Neural cell (in vitro differentiated cells): ENCODE data around the gene MLPH. TPM values are rescaled to one million over a fixed set of nuclear protein-coding genes. Genes with fewer than 3 reads are reported as not detected.

Experiments used
- H2AFZ ChIP-seq: fragments of 200-600, 300-800 bp; sonication (generic), shearing (Covaris generic); 2 replicates; pipeline ENCODE4 v1.6.0; 2014; ENCODE audit warnings: low read depth, mild to moderate bottlenecking, antibody characterized with exemption, low read length, moderate library complexity
- H3F3A ChIP-seq: fragments of 200-600 bp; shearing (Covaris generic); 2 replicates; pipeline ENCODE4 v1.6.1; 2016; ENCODE audit warnings: mild to moderate bottlenecking, moderate library complexity, mixed read lengths, antibody characterized with exemption, low read length; ENCODE audit not compliant: insufficient read depth, poor library complexity, severe bottlenecking
- H3K27ac ChIP-seq: fragments of 200-600, 300-800 bp; sonication (generic), shearing (Covaris generic); 2 replicates; pipeline ENCODE4 v1.5.1; 2014; ENCODE audit warnings: mild to moderate bottlenecking, low read length, moderate library complexity
- H3K27me3 ChIP-seq: fragments of 300-800, 200-600 bp; sonication (generic), shearing (Covaris generic); 2 replicates; pipeline ENCODE4 v1.6.0; 2014; ENCODE audit warnings: mild to moderate bottlenecking, low read depth, low read length, moderate library complexity; ENCODE audit not compliant: insufficient read depth
- H3K36me3 ChIP-seq: fragments of 300-800, 200-600 bp; sonication (generic), shearing (Covaris generic); 2 replicates; pipeline ENCODE4 v1.5.1; 2014; ENCODE audit warnings: mild to moderate bottlenecking, antibody characterized with exemption, low read length, moderate library complexity; ENCODE audit not compliant: insufficient read depth
- H3K4me2 ChIP-seq: fragments of 300-800, 200-600 bp; sonication (generic), shearing (Covaris generic); 2 replicates; pipeline ENCODE4 v1.6.0; 2014; ENCODE audit warnings: mild to moderate bottlenecking, low read length
- H3K4me3 ChIP-seq: fragments of 300-800, 200-600 bp; sonication (generic), shearing (Covaris generic); 2 replicates; pipeline ENCODE4 v1.5.1; 2014; ENCODE audit warnings: mild to moderate bottlenecking, low read length, moderate library complexity
- H3K79me2 ChIP-seq: fragments of 200-600 bp; shearing (Covaris generic); replicated peaks from 2 replicates; pipeline ENCODE4 v1.6.0; 2014; ENCODE audit warnings: mild to moderate bottlenecking, low read length, moderate library complexity; ENCODE audit not compliant: insufficient read depth
- H3K9ac ChIP-seq: fragments of 300-800, 200-600 bp; sonication (generic), shearing (Covaris generic); 2 replicates; pipeline ENCODE4 v1.6.1; 2016; ENCODE audit warnings: mild to moderate bottlenecking, low read length, mixed read lengths
- H3K9me2 ChIP-seq: fragments of 200-600 bp; shearing (Covaris generic); 2 replicates; pipeline ENCODE4 v1.6.1; 2016; ENCODE audit warnings: mild to moderate bottlenecking, low read length, mixed read lengths; ENCODE audit not compliant: insufficient read depth
- H3K9me3 ChIP-seq: fragments of 200-600, 300-800 bp; sonication (generic), shearing (Covaris generic); 2 replicates; pipeline ENCODE4 v1.6.1; 2016; ENCODE audit warnings: mild to moderate bottlenecking, mixed run types, low read length, moderate library complexity, mixed read lengths
- H4K20me1 ChIP-seq: fragments of 200-600 bp; shearing (Covaris generic); 2 replicates; pipeline ENCODE4 v1.6.1; 2016; ENCODE audit warnings: mild to moderate bottlenecking, mixed run types; ENCODE audit not compliant: insufficient read depth
- EP300 ChIP-seq: fragments of 450-650 bp; conservative IDR thresholded peaks from 2 replicates; pipeline ENCODE4 v1.6.1; 2014; ENCODE audit warnings: antibody characterized with exemption, mild to moderate bottlenecking, moderate library complexity; ENCODE audit not compliant: poor library complexity, severe bottlenecking
- EZH2 ChIP-seq: fragments of 200-600, 300-800 bp; shearing (Covaris generic), sonication (generic); IDR thresholded peaks from 2 replicates; pipeline ENCODE4 v1.6.1; 2014; ENCODE audit warnings: antibody characterized with exemption, low read length, borderline replicate concordance, mild to moderate bottlenecking; ENCODE audit not compliant: insufficient read depth, poor library complexity, severe bottlenecking
- MXI1 ChIP-seq: fragments of 450-650 bp; conservative IDR thresholded peaks from 2 replicates; pipeline ENCODE4 v1.6.1; 2014; ENCODE audit warnings: antibody characterized with exemption, mild to moderate bottlenecking; ENCODE audit not compliant: poor library complexity, severe bottlenecking
- POLR2AphosphoS5 ChIP-seq: IDR thresholded peaks from 2 replicates; pipeline ENCODE4 v1.6.1; 2012
- RAD21 ChIP-seq: fragments of 450-650 bp; conservative IDR thresholded peaks from 2 replicates; pipeline ENCODE4 v1.6.1; 2014; ENCODE audit warnings: antibody characterized with exemption, mild to moderate bottlenecking, moderate library complexity
- SMC3 ChIP-seq: fragments of 450-650 bp; conservative IDR thresholded peaks from 2 replicates; pipeline ENCODE4 v1.6.1; 2014; ENCODE audit warnings: antibody characterized with exemption, mild to moderate bottlenecking, moderate library complexity; ENCODE audit not compliant: poor library complexity
- TAF1 ChIP-seq: IDR thresholded peaks from 2 replicates; pipeline ENCODE4 v1.6.1; 2012; ENCODE audit warnings: low read depth
- polyA plus RNA-seq: library from polyadenylated mRNA; depleted of rRNA; stranded (reverse); fragments of >200 nt; gene quantifications from 2 replicates; pipeline ENCODE4 v1.2.3, GENCODE V29; 2014
- TF ChIP-seq, protein P1 (sequence below): fragments of 450-650 bp; IDR thresholded peaks from 2 replicates; pipeline ENCODE4 v1.5.1; 2014; ENCODE audit warnings: antibody characterized with exemption, mild to moderate bottlenecking, moderate library complexity; ENCODE audit not compliant: poor library complexity, severe bottlenecking
- TF ChIP-seq, protein P2 (sequence below): IDR thresholded peaks from 2 replicates; pipeline ENCODE4 v1.6.1; 2012; ENCODE audit warnings: borderline replicate concordance

Gene MLPH
- polyA plus RNA-seq, 1 donor from 2014 or later = not detected

DNA sequence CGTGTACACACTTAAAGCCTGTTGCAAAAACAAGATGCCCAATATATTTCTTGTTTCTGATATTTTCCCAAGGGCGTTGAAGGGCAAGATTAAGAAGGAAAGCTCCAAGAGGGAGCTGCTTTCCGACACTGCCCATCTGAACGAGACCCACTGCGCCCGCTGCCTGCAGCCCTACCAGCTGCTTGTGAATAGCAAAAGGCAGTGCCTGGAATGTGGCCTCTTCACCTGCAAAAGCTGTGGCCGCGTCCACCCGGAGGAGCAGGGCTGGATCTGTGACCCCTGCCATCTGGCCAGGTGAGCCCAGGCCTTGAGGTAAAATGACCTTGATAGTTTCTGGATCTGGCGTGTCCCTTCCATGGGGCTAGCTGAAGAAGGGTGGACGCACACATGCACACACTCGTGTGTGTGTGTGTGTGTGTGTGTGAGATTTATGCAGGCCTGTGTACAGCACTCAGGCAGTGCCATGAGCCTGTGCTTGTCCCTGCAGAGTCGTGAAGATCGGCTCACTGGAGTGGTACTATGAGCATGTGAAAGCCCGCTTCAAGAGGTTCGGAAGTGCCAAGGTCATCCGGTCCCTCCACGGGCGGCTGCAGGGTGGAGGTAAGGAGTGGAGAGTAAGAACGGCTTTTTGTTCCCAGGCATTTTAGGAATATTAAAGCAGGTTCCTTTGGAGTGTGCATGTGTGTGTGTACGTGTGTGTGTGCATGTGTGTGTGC is 23.6 kb downstream of the MLPH start:
- no peaks in the 10 kb centered on the region for H3F3A ChIP-seq
- H2AFZ ChIP-seq = no peak overlapping the region
- TF ChIP-seq EP300 (no peak), TAF1 (no peak), SMC3 (no peak)
- TF ChIP-seq, protein P1, sequence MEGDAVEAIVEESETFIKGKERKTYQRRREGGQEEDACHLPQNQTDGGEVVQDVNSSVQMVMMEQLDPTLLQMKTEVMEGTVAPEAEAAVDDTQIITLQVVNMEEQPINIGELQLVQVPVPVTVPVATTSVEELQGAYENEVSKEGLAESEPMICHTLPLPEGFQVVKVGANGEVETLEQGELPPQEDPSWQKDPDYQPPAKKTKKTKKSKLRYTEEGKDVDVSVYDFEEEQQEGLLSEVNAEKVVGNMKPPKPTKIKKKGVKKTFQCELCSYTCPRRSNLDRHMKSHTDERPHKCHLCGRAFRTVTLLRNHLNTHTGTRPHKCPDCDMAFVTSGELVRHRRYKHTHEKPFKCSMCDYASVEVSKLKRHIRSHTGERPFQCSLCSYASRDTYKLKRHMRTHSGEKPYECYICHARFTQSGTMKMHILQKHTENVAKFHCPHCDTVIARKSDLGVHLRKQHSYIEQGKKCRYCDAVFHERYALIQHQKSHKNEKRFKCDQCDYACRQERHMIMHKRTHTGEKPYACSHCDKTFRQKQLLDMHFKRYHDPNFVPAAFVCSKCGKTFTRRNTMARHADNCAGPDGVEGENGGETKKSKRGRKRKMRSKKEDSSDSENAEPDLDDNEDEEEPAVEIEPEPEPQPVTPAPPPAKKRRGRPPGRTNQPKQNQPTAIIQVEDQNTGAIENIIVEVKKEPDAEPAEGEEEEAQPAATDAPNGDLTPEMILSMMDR = no peak
- no peaks in the 10 kb centered on the region for H3K9me3 ChIP-seq
- H3K27ac ChIP-seq = no peak overlapping the region
- no peaks in the 10 kb centered on the region for H3K9me2 ChIP-seq
- H3K4me2 ChIP-seq = no peak overlapping the region
- no peak overlapping the region for H3K4me3 ChIP-seq
- H3K36me3 ChIP-seq = no peaks in the 10 kb centered on the region
- no peak overlapping the region for H3K9ac ChIP-seq
- H3K79me2 ChIP-seq = no peaks in the 10 kb centered on the region
- H3K27me3 ChIP-seq = no peaks in the 10 kb centered on the region
- no peaks in the 10 kb centered on the region for H4K20me1 ChIP-seq

DNA sequence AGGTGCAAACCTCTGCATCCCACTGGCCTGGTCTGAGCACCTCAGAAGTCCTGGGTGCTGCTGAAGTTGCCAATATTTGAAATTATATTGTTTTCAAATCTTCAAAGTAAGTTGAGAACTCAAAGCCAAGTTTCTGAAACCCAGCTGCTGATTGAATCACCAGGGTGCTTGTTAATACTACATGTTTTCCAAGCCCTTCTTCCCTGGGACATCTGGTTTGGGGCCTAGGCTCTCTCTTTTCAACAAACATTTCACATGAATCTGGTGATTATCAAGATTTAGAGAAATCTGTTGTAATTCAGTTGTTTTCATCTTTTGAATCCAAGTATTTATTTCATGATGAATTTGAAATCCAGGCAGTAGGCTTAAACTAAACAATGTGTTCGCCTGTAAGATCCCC is 24.4 kb downstream of the MLPH start:
- H4K20me1 ChIP-seq = no peaks in the 10 kb centered on the region
- no peaks in the 10 kb centered on the region for H3K79me2 ChIP-seq
- H3K27ac ChIP-seq = no peak overlapping the region
- H3F3A ChIP-seq = no peaks in the 10 kb centered on the region
- H3K27me3 ChIP-seq = no peaks in the 10 kb centered on the region
- H3K36me3 ChIP-seq = no peaks in the 10 kb centered on the region
- no peak overlapping the region for H2AFZ ChIP-seq
- TF ChIP-seq, protein P2, sequence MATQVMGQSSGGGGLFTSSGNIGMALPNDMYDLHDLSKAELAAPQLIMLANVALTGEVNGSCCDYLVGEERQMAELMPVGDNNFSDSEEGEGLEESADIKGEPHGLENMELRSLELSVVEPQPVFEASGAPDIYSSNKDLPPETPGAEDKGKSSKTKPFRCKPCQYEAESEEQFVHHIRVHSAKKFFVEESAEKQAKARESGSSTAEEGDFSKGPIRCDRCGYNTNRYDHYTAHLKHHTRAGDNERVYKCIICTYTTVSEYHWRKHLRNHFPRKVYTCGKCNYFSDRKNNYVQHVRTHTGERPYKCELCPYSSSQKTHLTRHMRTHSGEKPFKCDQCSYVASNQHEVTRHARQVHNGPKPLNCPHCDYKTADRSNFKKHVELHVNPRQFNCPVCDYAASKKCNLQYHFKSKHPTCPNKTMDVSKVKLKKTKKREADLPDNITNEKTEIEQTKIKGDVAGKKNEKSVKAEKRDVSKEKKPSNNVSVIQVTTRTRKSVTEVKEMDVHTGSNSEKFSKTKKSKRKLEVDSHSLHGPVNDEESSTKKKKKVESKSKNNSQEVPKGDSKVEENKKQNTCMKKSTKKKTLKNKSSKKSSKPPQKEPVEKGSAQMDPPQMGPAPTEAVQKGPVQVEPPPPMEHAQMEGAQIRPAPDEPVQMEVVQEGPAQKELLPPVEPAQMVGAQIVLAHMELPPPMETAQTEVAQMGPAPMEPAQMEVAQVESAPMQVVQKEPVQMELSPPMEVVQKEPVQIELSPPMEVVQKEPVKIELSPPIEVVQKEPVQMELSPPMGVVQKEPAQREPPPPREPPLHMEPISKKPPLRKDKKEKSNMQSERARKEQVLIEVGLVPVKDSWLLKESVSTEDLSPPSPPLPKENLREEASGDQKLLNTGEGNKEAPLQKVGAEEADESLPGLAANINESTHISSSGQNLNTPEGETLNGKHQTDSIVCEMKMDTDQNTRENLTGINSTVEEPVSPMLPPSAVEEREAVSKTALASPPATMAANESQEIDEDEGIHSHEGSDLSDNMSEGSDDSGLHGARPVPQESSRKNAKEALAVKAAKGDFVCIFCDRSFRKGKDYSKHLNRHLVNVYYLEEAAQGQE = no peak
- TF ChIP-seq EZH2 = no peak
- no peak for TF ChIP-seq SMC3
- no peak for TF ChIP-seq RAD21
- no peak for TF ChIP-seq POLR2AphosphoS5
- H3K9ac ChIP-seq = no peak overlapping the region
- H3K9me3 ChIP-seq = no peaks in the 10 kb centered on the region
- no peaks in the 10 kb centered on the region for H3K9me2 ChIP-seq
- H3K4me2 ChIP-seq = no peak overlapping the region
- H3K4me3 ChIP-seq = no peak overlapping the region

DNA sequence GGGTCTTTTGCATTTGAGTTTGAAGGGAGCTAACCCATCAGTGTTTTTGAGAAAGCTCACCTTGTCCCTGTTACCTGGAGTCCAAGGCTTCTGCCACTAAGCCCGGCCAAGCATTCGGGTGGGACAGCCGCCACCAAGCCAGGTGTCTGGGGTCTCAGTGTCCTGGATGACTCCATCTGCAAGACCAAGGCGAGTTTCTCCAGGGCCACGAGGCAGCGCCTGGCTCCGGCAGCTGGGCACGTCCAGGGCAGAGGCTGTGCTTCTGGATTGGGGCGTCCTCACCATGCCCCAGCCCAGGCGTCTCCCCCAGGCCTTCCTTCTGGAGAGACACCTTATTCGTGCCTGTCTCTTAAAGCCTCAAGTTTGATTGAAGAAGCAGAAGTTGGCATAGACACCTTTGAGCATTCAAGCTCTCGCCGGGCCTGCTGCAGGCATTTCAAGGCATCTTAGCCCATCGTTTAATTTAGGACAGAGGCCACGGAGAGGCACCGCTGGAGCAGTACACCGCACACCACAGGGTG is 24.9 kb downstream of the MLPH start:
- H3K9ac ChIP-seq = no peak overlapping the region
- H3K9me3 ChIP-seq = no peaks in the 10 kb centered on the region
- no peaks in the 10 kb centered on the region for H3K9me2 ChIP-seq
- no peak overlapping the region for H3K4me2 ChIP-seq
- H2AFZ ChIP-seq = no peak overlapping the region
- H3K27ac ChIP-seq = no peak overlapping the region
- no peak overlapping the region for H3K4me3 ChIP-seq
- no peaks in the 10 kb centered on the region for H3K27me3 ChIP-seq
- no peaks in the 10 kb centered on the region for H3K79me2 ChIP-seq
- H3K36me3 ChIP-seq = no peaks in the 10 kb centered on the region
- TF ChIP-seq EP300 (no peak), POLR2AphosphoS5 (no peak), MXI1 (no peak)
- TF ChIP-seq, protein P2 = no peak
- no peaks in the 10 kb centered on the region for H4K20me1 ChIP-seq
- H3F3A ChIP-seq = no peaks in the 10 kb centered on the region
